OCI-LY1 (cell line): ENCODE results near the gene GLB1L.

ENCODE experiments used
- H2AFZ ChIP-seq: fragments of 200-600 bp; sonication (generic), shearing (Covaris generic); 2 replicates; pipeline ENCODE4 v1.6.0; 2014; ENCODE audit warnings: antibody characterized with exemption, mild to moderate bottlenecking, low read length
- H3F3A ChIP-seq: fragments of 200-600 bp; sonication (generic), shearing (Covaris generic); 2 replicates; pipeline ENCODE4 v1.6.0; 2014; ENCODE audit warnings: mild to moderate bottlenecking, antibody characterized with exemption, low read length, moderate library complexity; ENCODE audit not compliant: insufficient read depth
- H3K27ac ChIP-seq: fragments of 200-600 bp; sonication (generic); 2 replicates; pipeline ENCODE4 v1.5.1; 2014; ENCODE audit warnings: low read length, mixed run types, mild to moderate bottlenecking, low read depth; ENCODE audit not compliant: poor library complexity, severe bottlenecking
- H3K27me3 ChIP-seq: fragments of 200-600 bp; sonication (generic); 2 replicates; pipeline ENCODE4 v1.6.0; 2014; ENCODE audit warnings: antibody characterized with exemption, mild to moderate bottlenecking, low read length, moderate library complexity; ENCODE audit not compliant: insufficient read depth
- H3K36me3 ChIP-seq: fragments of 200-600 bp; sonication (generic); 2 replicates; pipeline ENCODE4 v1.6.1; 2014; ENCODE audit warnings: mild to moderate bottlenecking, antibody characterized with exemption, low read length, moderate library complexity, mixed read lengths; ENCODE audit not compliant: insufficient read depth
- H3K4me1 ChIP-seq: fragments of 200-600 bp; sonication (generic); 2 replicates; pipeline ENCODE4 v1.5.1; 2014; ENCODE audit warnings: mild to moderate bottlenecking, low read length, moderate library complexity; ENCODE audit not compliant: insufficient read depth, severe bottlenecking
- H3K4me2 ChIP-seq: fragments of 200-600 bp; sonication (generic), shearing (Covaris generic); 2 replicates; pipeline ENCODE4 v1.6.1; 2014; ENCODE audit warnings: low read length
- H3K4me3 ChIP-seq: fragments of 200-600 bp; sonication (generic); 2 replicates; pipeline ENCODE4 v1.5.1; 2014; ENCODE audit warnings: low read length, low read depth, mild to moderate bottlenecking, mixed read lengths; ENCODE audit not compliant: poor library complexity, severe bottlenecking
- H3K79me2 ChIP-seq: fragments of 200-600 bp; shearing (Covaris generic); 2 replicates; pipeline ENCODE4 v1.6.1; 2016; ENCODE audit warnings: mixed run types, low read length, mixed read lengths; ENCODE audit not compliant: insufficient read depth
- H3K9ac ChIP-seq: fragments of 200-600 bp; sonication (generic), shearing (Covaris generic); 2 replicates; pipeline ENCODE4 v1.6.1; 2014; ENCODE audit warnings: mild to moderate bottlenecking, low read length, mixed read lengths
- H3K9me2 ChIP-seq: fragments of 200-600 bp; sonication (generic), shearing (Covaris generic); 2 replicates; pipeline ENCODE4 v1.6.1; 2014; ENCODE audit warnings: low read depth, mild to moderate bottlenecking, low read length, mixed read lengths
- H3K9me3 ChIP-seq: fragments of 200-600 bp; shearing (Covaris generic); 2 replicates; pipeline ENCODE4 v1.6.1; 2014; ENCODE audit warnings: low read length, mixed read lengths
- H4K20me1 ChIP-seq: fragments of 200-600 bp; sonication (generic), shearing (Covaris generic); 2 replicates; pipeline ENCODE4 v1.6.0; 2016; ENCODE audit warnings: mild to moderate bottlenecking, low read length; ENCODE audit not compliant: insufficient read depth
- CTCF ChIP-seq: fragments of 200-600 bp; sonication (generic), shearing (Covaris generic); IDR thresholded peaks from 2 replicates; pipeline ENCODE4 v1.5.1; 2017; ENCODE audit warnings: mild to moderate bottlenecking, antibody characterized with exemption, low read length, moderate library complexity, mixed read lengths
- EZH2 ChIP-seq: fragments of 200-600 bp; sonication (generic), shearing (Covaris generic); IDR thresholded peaks from 2 replicates; pipeline ENCODE4 v1.8.0; 2017; ENCODE audit warnings: borderline replicate concordance, mixed run types, mild to moderate bottlenecking, antibody characterized with exemption, low read length, moderate library complexity, mixed read lengths

Gene GLB1L

GRCh38 chr2:219290381-219291171, 45.3 kb upstream of the GLB1L start:
- H2AFZ ChIP-seq: no peak overlapping the region
- TF ChIP-seq EZH2 (no peak), CTCF (no peak)
- no peaks in the 10 kb centered on the region for H3K27me3 ChIP-seq

GRCh38 chr2:219289537-219290361, 44.5 kb upstream of the GLB1L start:
- Histone ChIP-seq H3K36me3 (peaks cover 17% of the 10 kb centered on the region), H3K79me2 (no peaks in the 10 kb centered on the region), H3F3A (no peaks in the 10 kb centered on the region), H3K4me1 (peaks cover 7% of the 10 kb centered on the region), H3K9ac (no peak overlapping the region), H2AFZ (no peak overlapping the region), H3K27ac (no peak overlapping the region), H3K4me2 (no peak overlapping the region), H4K20me1 (no peaks in the 10 kb centered on the region), H3K4me3 (no peak overlapping the region), H3K27me3 (no peaks in the 10 kb centered on the region), H3K9me3 (no peaks in the 10 kb centered on the region), H3K9me2 (no peaks in the 10 kb centered on the region)
- TF ChIP-seq EZH2 (no peak), CTCF (no peak)

More at GRCh38 chr2:219290381-219291171, 45.3 kb upstream of the GLB1L start:
- Histone ChIP-seq H3K4me2 (no peak overlapping the region), H3F3A (no peaks in the 10 kb centered on the region), H3K4me1 (peaks cover 15% of the 10 kb centered on the region), H3K9me2 (no peaks in the 10 kb centered on the region), H4K20me1 (no peaks in the 10 kb centered on the region), H3K4me3 (no peak overlapping the region), H3K27ac (no peak overlapping the region), H3K79me2 (no peaks in the 10 kb centered on the region), H3K9ac (no peak overlapping the region), H3K9me3 (no peaks in the 10 kb centered on the region), H3K36me3 (peaks cover 9% of the 10 kb centered on the region)

- no peak overlapping the region for H3K27ac ChIP-seq
- no peaks in the 10 kb centered on the region for H3K9me3 ChIP-seq
- H3K27me3 ChIP-seq: no peaks in the 10 kb centered on the region
- H3K4me1 ChIP-seq: peaks cover 2% of the 10 kb centered on the region
- no peaks in the 10 kb centered on the region for H3K9me2 ChIP-seq
- no peak overlapping the region for H3K4me2 ChIP-seq
- H3K79me2 ChIP-seq: no peaks in the 10 kb centered on the region
- no peak overlapping the region for H3K9ac ChIP-seq
- peaks cover 23% of the 10 kb centered on the region for H3K36me3 ChIP-seq
- TF ChIP-seq CTCF: no peak
- no peak for TF ChIP-seq EZH2
- no peak overlapping the region for H2AFZ ChIP-seq
- no peaks in the 10 kb centered on the region for H4K20me1 ChIP-seq
- no peaks in the 10 kb centered on the region for H3F3A ChIP-seq
- no peak overlapping the region for H3K4me3 ChIP-seq
Observed at GRCh38 chr2:219289195-219289536, 43.9 kb upstream of the GLB1L start.
